CD4-positive, alpha-beta T cell treated with Interleukin-2 at 100 ng/mL for 4 hours (primary cell): Measurements from ENCODE around the gene MYLK3.

Source experiments
- DNase-seq: peaks from one replicate; pipeline ENCODE4 v3.0.0-alpha.2; 2020; ENCODE audit warnings: low spot score

Gene MYLK3

DNA sequence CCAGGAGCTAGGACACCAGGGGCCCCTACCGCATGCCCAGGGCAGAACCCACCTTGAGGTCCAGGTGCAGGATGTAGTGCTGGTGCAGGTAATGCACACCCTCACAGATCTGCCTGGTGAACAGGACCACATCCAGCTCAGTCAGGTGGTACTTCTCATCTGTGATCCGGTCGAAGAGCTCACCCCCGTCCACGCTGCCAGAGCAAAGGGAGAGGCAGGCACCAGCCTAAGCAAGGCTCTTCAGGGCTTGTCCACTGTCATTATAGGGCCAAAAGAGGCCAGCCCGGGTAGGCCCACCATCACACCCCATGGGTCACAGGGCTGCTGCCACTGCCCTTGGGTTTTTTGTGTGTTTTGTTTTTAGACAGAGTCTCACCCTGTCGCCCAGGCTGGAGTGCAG, 21.0 kb downstream of the MYLK3 start:
- no peak for DNase-seq

- no peak for DNase-seq
Measured at GRCh38 chr16:46721885-46722284, 26.3 kb downstream of the MYLK3 start.

DNA sequence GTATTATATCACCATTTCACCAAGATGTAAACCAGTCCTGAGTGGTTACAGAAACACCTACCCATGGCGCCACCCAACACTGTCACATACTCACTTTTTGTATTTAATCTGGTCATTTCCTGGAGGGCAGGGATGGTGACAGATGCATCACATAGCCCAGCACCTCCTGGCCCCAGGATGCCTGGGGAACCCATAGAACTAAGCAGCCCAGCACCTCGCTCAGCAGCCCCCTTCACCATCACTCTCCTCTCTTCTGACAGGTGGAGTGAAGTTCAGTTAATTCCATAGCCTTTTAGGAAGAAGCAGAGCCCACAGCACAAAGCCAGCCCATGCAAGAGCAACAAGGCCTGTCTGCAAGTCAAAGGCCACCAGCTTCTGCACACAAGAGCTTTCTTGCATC, 27.5 kb downstream of the MYLK3 start:
- DNase-seq = no peak

DNA sequence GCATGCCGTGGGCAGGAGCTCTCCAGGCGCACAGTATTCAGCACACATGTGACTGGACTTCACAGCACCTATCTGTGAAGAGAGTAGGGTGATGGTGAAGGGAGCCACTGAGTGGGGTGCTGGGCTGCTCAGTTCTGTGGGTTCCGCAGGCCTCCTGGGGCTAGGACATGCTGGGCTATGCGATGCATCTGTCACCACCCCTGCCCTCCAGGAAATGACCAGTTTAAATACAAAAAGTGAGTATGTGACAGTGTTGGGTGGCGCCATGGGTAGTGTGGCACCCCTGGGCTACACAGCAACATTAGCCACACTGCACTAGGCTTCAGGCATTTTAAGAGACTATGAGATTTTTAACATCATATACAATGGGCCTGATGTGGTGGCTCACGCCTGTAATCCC, 28.6 kb downstream of the MYLK3 start:
- no peak for DNase-seq

DNA sequence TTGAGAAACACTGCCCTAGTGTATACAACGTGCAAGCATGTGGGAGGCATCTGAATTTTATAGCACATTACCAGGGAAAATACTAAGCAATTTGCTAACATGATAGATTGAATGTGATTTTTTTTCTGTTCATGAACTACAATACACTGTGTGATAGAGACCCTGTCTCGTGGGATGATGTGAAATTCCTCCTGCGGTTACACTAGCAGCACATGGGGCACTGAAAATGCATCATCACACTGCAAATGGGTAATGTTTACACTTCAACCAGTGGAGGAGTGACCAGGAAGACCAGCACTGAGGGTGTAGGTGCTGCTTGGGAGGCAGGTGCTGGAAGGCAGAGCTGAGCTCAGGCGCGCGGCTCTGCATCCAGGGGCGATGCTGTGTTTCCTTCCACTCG, 29.9 kb downstream of the MYLK3 start:
- no peak for DNase-seq

DNA sequence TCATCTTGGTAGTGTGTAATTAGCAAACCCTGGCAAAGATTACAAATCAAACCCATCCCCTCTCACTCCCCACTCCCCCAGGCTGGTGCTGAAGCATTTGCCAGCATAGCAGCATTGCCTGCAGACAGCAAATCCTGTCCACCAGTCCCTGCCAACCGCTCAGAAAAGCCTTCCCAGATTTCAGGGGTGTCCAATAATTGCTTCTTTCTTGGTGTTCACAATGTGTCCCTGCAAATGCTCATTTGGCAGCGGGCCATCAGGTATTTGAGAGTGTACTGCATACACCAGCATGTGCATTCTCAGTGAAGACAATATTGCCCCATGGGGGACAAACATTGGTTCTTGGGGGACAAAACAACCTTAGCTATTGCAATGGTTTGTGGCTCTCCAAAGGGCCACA, 30.5 kb downstream of the MYLK3 start:
- DNase-seq = no peak

GRCh38 chr16:46715769-46716305, 32.3 kb downstream of the MYLK3 start:
- no peak for DNase-seq

DNA sequence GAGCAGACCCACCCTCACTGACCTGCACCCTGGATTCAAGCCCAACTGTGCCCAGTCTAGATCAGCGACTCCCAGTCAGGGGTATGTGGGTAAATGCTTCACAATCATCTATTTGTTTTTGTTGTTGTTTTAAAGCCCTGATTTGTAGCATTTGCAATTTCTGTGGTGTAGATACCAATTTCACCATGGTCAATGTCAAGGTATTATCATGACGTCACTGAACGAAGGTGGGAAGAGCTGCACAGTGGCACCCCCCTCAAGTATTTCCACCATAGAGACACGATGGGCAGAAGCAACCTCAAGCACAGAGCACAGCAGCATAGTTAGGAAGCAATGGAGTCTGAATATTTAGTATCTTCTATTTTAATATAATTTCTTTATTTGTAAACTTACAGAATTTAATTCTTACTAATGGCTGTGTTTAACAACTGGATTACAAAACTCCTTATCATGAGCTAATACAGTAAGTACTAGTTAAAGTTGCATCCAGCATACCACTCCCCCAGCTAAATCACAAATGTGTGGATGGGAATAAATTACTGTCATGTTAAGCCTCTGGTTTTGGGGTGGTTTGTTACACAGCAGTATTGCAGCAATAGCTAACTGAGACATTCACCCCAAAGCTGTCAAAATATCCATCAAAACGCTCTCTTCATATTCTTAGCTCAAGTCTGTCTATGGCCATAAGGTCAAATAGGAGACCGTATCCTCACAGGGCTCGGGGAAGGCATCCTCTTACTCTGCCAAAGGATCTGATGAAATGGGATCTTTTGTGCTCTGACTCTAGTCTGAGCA, 33.1 kb downstream of the MYLK3 start:
- DNase-seq = no peak

GRCh38 chr16:46713634-46714033, 34.5 kb downstream of the MYLK3 start:
- DNase-seq = no peak

DNA sequence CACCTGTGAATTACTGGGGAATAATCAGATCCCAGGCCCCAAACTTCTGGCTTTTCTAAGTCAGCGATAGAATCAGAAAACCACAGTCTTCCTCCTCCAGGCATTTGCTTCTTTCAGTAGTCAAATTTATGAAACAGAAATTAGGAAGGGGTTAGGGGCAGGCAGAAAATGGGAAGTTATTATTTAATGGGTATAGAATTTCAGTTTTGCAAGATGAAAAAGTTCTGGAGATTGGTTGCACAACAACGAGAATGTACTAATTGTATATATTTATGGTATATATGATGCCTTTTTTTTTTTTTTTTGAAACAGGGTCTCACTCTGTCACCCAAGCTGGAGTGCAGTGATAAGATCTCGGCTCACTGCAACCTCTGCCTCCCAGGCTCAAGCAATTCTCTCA, 35.2 kb downstream of the MYLK3 start:
- DNase-seq = no peak

DNA sequence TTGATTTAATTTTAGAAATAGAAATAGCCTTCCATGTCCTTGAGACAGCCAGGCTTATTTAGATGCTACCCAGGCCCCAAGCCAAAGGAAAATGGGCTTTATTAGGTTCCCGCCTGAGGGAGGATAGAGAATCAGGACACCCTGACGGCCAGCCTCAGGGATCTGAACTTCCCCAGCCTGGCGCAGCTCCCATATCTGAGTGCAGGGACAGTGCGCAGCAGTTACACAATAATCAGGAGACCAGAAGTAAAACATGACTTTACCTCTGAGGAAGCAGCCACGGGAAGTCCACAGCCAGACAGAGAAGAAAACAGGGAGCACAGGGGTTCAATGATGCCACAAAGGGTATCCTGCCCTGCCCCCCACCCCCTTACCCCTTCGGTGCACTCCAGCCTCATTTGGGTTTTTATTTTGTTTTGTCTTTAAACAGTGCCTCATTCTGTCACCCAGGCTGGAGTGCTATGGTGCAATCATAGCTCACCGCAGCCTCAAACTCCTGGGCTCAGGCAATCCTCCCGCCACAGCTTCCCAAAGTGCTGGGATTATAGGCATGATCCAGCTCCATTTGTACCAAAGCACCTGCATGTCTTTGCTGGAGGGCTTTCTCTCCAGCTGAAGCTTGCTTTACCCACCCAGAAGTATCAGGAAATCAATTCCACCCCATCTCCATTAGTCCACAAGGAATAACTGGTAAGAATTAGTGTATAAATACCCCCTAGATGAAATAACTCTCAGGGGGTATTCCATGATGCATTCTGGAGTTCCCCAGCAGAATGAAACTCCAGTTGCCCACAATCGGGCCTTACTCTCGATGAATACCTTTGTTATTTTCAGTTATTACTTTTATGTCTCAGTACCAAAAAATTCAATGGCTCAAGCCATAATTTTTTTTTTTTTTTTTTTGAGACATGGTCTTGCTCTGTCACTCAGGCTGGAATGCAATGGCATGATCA, 36.8 kb downstream of the MYLK3 start:
- no peak for DNase-seq

DNA sequence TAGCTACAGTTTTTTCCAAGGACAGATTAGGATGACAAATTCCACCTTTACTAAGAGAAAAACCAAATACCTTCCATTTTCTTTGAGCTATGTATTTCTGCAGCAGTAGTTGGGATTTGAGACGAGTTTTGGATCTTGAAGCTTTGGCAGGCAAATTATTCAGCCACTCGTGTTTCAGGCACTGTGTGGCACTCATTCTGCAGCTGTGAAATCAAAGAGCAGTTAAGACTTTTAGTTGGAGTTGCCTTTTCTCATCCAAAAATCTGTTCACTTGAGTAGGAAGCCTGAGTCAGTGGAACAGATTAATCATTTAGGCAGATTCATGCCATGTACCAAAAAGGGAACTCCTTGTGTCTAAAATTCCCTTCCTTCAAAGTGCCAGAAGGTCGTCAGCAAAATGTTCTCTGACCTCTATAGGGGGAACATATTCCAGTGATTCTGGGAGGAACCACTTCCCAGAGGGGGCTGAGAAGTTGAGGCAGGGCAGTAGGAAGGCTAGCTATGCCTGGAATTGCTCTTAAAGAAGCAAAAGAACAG, 38.6 kb downstream of the MYLK3 start:
- no peak for DNase-seq

DNA sequence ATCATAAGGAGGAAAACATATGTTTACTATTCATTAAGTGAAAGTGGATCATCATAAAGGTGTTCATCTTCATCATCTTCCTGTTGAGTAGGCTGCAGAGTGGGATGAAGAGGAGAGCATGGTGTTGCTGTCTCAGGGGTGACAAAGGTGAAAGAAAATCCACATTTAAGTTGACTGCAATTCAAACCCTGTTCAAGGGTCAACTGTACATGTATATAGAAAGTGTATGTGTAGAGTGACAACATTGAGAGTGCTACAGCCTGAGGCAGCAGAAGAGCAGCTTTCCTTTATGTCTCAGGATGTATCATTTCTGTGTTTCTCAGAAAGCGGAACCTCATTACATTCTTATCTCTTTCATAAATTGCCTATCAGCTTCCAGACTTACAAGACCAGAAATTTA, 41.5 kb downstream of the MYLK3 start:
- no peak for DNase-seq

- DNase-seq = no peak
Measured at GRCh38 chr16:46702030-46702429, 46.1 kb downstream of the MYLK3 start.

DNA sequence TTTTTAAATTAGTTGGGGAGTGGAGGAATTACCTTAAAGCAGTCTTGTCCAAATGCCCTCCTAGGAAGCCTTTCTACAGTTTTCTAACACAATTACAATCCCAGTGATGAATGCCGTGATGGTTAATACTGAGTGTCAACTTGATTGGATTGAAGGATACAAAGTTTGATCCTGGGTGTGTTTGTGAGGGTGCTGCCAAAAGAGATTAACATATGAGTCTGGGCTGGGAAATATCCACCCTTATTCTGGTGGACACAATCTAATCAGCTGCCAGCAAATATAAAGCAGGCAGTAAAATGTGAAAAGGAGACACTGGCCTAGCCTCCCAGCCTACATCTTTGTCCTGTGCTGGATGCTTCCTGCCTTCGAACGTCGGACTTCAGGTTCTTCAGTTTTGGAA, 46.5 kb downstream of the MYLK3 start:
- no peak for DNase-seq

DNA sequence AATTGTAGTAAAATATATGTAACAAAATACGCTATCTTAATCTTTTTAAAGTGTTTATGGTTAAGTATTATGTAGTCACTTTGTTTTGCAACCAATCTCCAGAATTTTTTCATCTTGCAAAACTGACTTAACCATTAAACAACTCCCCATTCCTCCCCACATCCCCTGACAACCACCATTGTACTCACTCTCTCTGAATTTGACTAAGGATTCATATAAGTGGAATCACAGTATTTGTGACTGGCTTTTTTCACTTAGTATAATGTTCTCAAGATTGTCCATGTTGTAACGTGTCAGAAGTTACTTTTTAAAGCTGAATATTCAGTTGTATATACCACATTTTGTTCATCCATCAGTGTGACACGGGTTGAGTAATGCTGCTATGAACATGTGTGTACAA, 48.1 kb downstream of the MYLK3 start:
- no peak for DNase-seq

DNA sequence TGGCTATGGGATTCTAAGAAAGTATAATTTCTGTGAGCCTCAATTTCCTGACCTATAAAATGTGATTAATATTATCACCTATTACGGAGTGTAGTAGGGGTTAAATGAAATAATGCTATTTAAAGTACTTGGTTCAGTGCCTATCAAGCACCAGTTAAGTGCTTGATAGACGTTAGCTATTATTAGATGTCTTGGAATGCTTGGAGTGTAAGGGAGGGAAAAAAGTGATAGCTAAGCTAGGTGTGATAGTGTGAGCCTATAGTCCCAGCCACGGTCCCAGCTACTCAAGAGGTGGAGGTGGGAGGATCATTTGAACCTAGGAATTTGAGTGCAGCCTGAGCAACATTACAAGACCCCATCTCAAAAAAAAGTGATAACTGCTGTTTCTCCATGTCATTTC, 51.2 kb downstream of the MYLK3 start:
- no peak for DNase-seq

- DNase-seq = no peak
Measured at GRCh38 chr16:46695937-46696336, 52.2 kb downstream of the MYLK3 start.

- no peak for DNase-seq
Measured at GRCh38 chr16:46693598-46693997, 54.5 kb downstream of the MYLK3 start.

DNA sequence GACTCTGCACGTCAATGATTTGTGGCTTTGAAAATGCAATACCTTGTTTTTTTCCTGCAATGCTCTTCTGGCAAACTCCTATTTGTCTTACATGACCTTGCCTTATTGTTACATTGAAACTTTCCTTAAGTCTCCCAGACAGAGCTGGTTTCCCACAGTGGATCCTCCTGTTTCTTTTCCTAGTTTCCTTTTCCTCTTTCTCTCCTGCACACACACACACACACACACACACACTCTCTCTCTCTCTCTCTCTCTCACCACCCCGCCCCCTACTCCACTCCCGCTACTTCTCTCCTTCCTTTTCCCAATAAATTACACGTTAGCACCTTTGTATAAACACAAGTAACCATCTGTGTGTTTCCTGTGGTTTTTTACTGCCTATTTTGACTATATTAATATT, 56.4 kb downstream of the MYLK3 start:
- DNase-seq = no peak

GRCh38 chr16:46690281-46691178, 57.6 kb downstream of the MYLK3 start:
- DNase-seq = no peak
